ENCODE results near the gene PLCB2.

GRCh38 chr15:40265355-40265754, 42.4 kb downstream of the PLCB2 start:
- TF ChIP-seq CTCF (conservative IDR thresholded peaks at IDR 0.05; ENCODE audit: low read length) (no peak), EZH2phosphoT487 (IDR thresholded peaks at IDR 0.05; ENCODE audit: borderline replicate concordance) (no peak)

Data from Loucy (cell line).